NCI-H1105 treated with DMSO at 0.1 percent for 48 hours (cell line): Measurements from ENCODE around the gene DSC3.

Source experiments
- DNase-seq: peaks from one replicate; lab custom pipeline; 2025; lab: John Stamatoyannopoulos, UW

Gene DSC3

GRCh38 chr18:30971338-30971956, 71.1 kb downstream of the DSC3 start:
- DNase-seq: peak; percentile 49

- DNase-seq: peak; percentile 62
These were observed 72.2 kb downstream of the DSC3 start for GRCh38 chr18:30970196-30970816.

GRCh38 chr18:30969670-30970170, 72.8 kb downstream of the DSC3 start:
- no peak for DNase-seq

GRCh38 chr18:30967701-30968100, 74.8 kb downstream of the DSC3 start:
- no peak for DNase-seq

- no peak for DNase-seq
These were observed 77.3 kb downstream of the DSC3 start for GRCh38 chr18:30965237-30965636.

GRCh38 chr18:30960661-30961060, 81.9 kb downstream of the DSC3 start:
- no peak for DNase-seq

GRCh38 chr18:30957066-30957465, 85.5 kb downstream of the DSC3 start:
- DNase-seq: no peak

- DNase-seq: no peak
These were observed 88.3 kb downstream of the DSC3 start for GRCh38 chr18:30954262-30954661.

GRCh38 chr18:30945761-30946160, 96.8 kb downstream of the DSC3 start:
- DNase-seq: peak; percentile 99

- DNase-seq: no peak
These were observed 97.6 kb downstream of the DSC3 start for GRCh38 chr18:30944773-30945417.

GRCh38 chr18:30940952-30941539, 101.5 kb downstream of the DSC3 start:
- DNase-seq: no peak
